Fibroblast of lung (primary cell): ENCODE data around the gene CNST. TPM values are rescaled to one million over a fixed set of nuclear protein-coding genes. Genes with fewer than 3 reads are reported as not detected.
A peak's percentile ranks its signal among the peaks of the same experiment; 100 is the strongest.

Experiments
- DNase-seq, 2 donors: peaks; one replicate each; pipeline versions ENCODE4 v3.0.0 to v3.0.0-alpha.2; 2010; ENCODE audit warnings: low read depth in 2 of 2
- H2AFZ ChIP-seq: 2 replicates; pipeline ENCODE4 v1.5.1; 2012; ENCODE audit warnings: low read length, control low read depth, inconsistent platforms
- H3K27ac ChIP-seq: 2 replicates; pipeline ENCODE4 v1.5.1; 2011; ENCODE audit warnings: low read length, control low read depth; ENCODE audit not compliant: insufficient read depth
- H3K27me3 ChIP-seq: 2 replicates; pipeline ENCODE4 v1.5.1; 2011; ENCODE audit warnings: mild to moderate bottlenecking, low read length; ENCODE audit not compliant: control insufficient read depth, insufficient read depth
- H3K36me3 ChIP-seq: 2 replicates; pipeline ENCODE4 v1.5.1; 2011; ENCODE audit warnings: low read length; ENCODE audit not compliant: control insufficient read depth, insufficient read depth
- H3K4me1 ChIP-seq: 2 replicates; pipeline ENCODE4 v1.5.1; 2011; ENCODE audit warnings: low read length; ENCODE audit not compliant: control insufficient read depth, insufficient read depth; ENCODE audit errors: extremely low read depth
- H3K4me2 ChIP-seq: 2 replicates; pipeline ENCODE4 v1.5.1; 2011; ENCODE audit warnings: low read length, control low read depth; ENCODE audit not compliant: insufficient read depth; ENCODE audit errors: extremely low read depth
- H3K4me3 ChIP-seq, 4 experiments: fragments of 200-600 bp in 1 of 4; sonication (generic) in 1 of 4; replicated peaks in 1 of 4; 2 replicates each; pipeline ENCODE4 v1.5.1; 2011 to 2016; ENCODE audit warnings: low read length in 4 of 4, low read depth in 3 of 4, mild to moderate bottlenecking in 3 of 4, control low read depth in 2 of 4, inconsistent platforms in 1 of 4, mixed read lengths in 1 of 4; ENCODE audit not compliant: insufficient read depth in 1 of 4; ENCODE audit errors: control extremely low read depth in 1 of 4
- H3K79me2 ChIP-seq: 2 replicates; pipeline ENCODE4 v1.5.1; 2012; ENCODE audit warnings: mild to moderate bottlenecking, low read length, inconsistent platforms; ENCODE audit not compliant: control insufficient read depth, insufficient read depth
- H3K9ac ChIP-seq: 2 replicates; pipeline ENCODE4 v1.5.1; 2011; ENCODE audit warnings: mild to moderate bottlenecking, low read length, control low read depth; ENCODE audit not compliant: insufficient read depth
- H3K9me3 ChIP-seq: 2 replicates; pipeline ENCODE4 v1.5.1; 2012; ENCODE audit warnings: low read depth, low read length; ENCODE audit not compliant: control insufficient read depth, insufficient read depth
- H4K20me1 ChIP-seq: 2 replicates; pipeline ENCODE4 v1.5.1; 2011; ENCODE audit warnings: low read length; ENCODE audit not compliant: control insufficient read depth, insufficient read depth; ENCODE audit errors: extremely low read depth
- CTCF ChIP-seq, 2 donors: IDR thresholded peaks in 1 of 2; conservative IDR thresholded peaks in 1 of 2; 1 replicate in 1 of 2; 2 replicates in 1 of 2; pipeline ENCODE4 v1.5.1; 2011 to 2012; ENCODE audit warnings: low read length in 2 of 2, control low read depth in 1 of 2, inconsistent platforms in 1 of 2, low read depth in 1 of 2, mild to moderate bottlenecking in 1 of 2
- EZH2 ChIP-seq: IDR thresholded peaks from 2 replicates; pipeline ENCODE4 v1.5.1; 2012; ENCODE audit warnings: low read length, control low read depth, mild to moderate bottlenecking; ENCODE audit errors: missing control alignments
- polyA plus RNA-seq, 2 donors: library from polyadenylated mRNA; depleted of rRNA in 1 of 2; stranded (reverse) in 1 of 2; unstranded in 1 of 2; fragments of >200 nt; gene quantifications; 2 replicates each; pipeline ENCODE4 v1.2.1, GENCODE V29; 2011 to 2012; ENCODE audit warnings: missing spikeins in 1 of 2
- total RNA-seq: library from RNA; depleted of rRNA; stranded (reverse); fragments of >200 nt; gene quantifications from 2 replicates; pipeline ENCODE4 v1.2.1, GENCODE V29; 2014

The CNST gene
- total and polyA plus RNA-seq, 2 donors (not counting 1 experiment from before 2014, with no cell fraction given), result 26.9 to 33.9 TPM

- no peaks in the 10 kb centered on the region for H3K9me3 ChIP-seq
- H3K27ac ChIP-seq, result no peak overlapping the region
- peak in 1 of 2 donors; percentile 40 for DNase-seq
Observed at GRCh38 chr1:246708166-246708565, 141.9 kb downstream of the CNST start.

GRCh38 chr1:246709196-246709595 is 142.9 kb downstream of the CNST start:
- Histone ChIP-seq H3K4me1 (no peaks in the 10 kb centered on the region), H3K4me3 (no peak overlapping the region), H3K36me3 (no peaks in the 10 kb centered on the region), H2AFZ (no peak overlapping the region), H3K27ac (no peak overlapping the region), H3K9ac (no peak overlapping the region), H3K27me3 (peaks cover 2% of the 10 kb centered on the region), H3K9me3 (no peaks in the 10 kb centered on the region), H3K79me2 (no peaks in the 10 kb centered on the region), H4K20me1 (no peaks in the 10 kb centered on the region), H3K4me2 (no peak overlapping the region)
- no peak for DNase-seq
- no peak for TF ChIP-seq CTCF (conservative IDR thresholded peaks at IDR 0.05 in 1 of 2, IDR thresholded peaks at IDR 0.05 in 1 of 2; ENCODE audit: low read depth in 1 of 2, low read length in 2 of 2)
- no peak for TF ChIP-seq EZH2

More at GRCh38 chr1:246708166-246708565, 141.9 kb downstream of the CNST start:
- H2AFZ ChIP-seq, result no peak overlapping the region
- H3K4me3 ChIP-seq, result no peak overlapping the region
- H3K4me1 ChIP-seq, result no peaks in the 10 kb centered on the region
- TF ChIP-seq EZH2, result no peak
- no peak for TF ChIP-seq CTCF (conservative IDR thresholded peaks at IDR 0.05 in 1 of 2, IDR thresholded peaks at IDR 0.05 in 1 of 2; ENCODE audit: low read depth in 1 of 2, low read length in 2 of 2)
- no peaks in the 10 kb centered on the region for H4K20me1 ChIP-seq
- H3K9ac ChIP-seq, result no peak overlapping the region
- H3K36me3 ChIP-seq, result no peaks in the 10 kb centered on the region
- no peak overlapping the region for H3K4me2 ChIP-seq
- H3K79me2 ChIP-seq, result no peaks in the 10 kb centered on the region
- H3K27me3 ChIP-seq, result no peaks in the 10 kb centered on the region

- no peak overlapping the region for H2AFZ ChIP-seq
- no peak overlapping the region for H3K27ac ChIP-seq
- H3K36me3 ChIP-seq, result no peaks in the 10 kb centered on the region
- no peak for DNase-seq
- no peaks in the 10 kb centered on the region for H3K9me3 ChIP-seq
- H3K9ac ChIP-seq, result no peak overlapping the region
- TF ChIP-seq CTCF (conservative IDR thresholded peaks at IDR 0.05 in 1 of 2, IDR thresholded peaks at IDR 0.05 in 1 of 2; ENCODE audit: low read depth in 1 of 2, low read length in 2 of 2) (no peak), EZH2 (no peak)
- peaks cover 2% of the 10 kb centered on the region for H3K27me3 ChIP-seq
- H3K79me2 ChIP-seq, result no peaks in the 10 kb centered on the region
- no peak overlapping the region for H3K4me2 ChIP-seq
- no peaks in the 10 kb centered on the region for H4K20me1 ChIP-seq
- H3K4me1 ChIP-seq, result no peaks in the 10 kb centered on the region
- no peak overlapping the region for H3K4me3 ChIP-seq
Observed at GRCh38 chr1:246709835-246710234, 143.6 kb downstream of the CNST start.
